Lower lobe of right lung (tissue), 2 donors: ENCODE measurements around the gene GLYR1. TPM values are rescaled to one million over a fixed set of nuclear protein-coding genes. Genes with fewer than 3 reads are reported as not detected.
A peak's percentile ranks its signal among the peaks of the same experiment; 100 is the strongest.

ENCODE experiments used
- ATAC-seq, 2 donors: fragments of 200-7000 bp; cut with Tn5 transposase; one replicate each; pipeline ENCODE4 v1.9.1; 2020 to 2022; ENCODE audit warnings: mild to moderate bottlenecking in 2 of 2, moderate library complexity in 2 of 2
- DNase-seq: peaks from one replicate; pipeline ENCODE4 v3.0.0-alpha.2; 2020
- H3K27ac ChIP-seq: fragments of 200-600 bp; one replicate; pipeline ENCODE4 v1.8.0; 2022
- H3K27me3 ChIP-seq: fragments of 200-600 bp; one replicate; pipeline ENCODE4 v1.8.0; 2022; ENCODE audit warnings: low read depth
- H3K36me3 ChIP-seq: fragments of 200-600 bp; one replicate; pipeline ENCODE4 v1.8.0; 2022; ENCODE audit warnings: mild to moderate bottlenecking
- H3K4me1 ChIP-seq: fragments of 200-600 bp; one replicate; pipeline ENCODE4 v1.8.0; 2022
- H3K4me3 ChIP-seq: fragments of 200-600 bp; one replicate; pipeline ENCODE4 v1.8.0; 2022; ENCODE audit warnings: mild to moderate bottlenecking
- H3K9me3 ChIP-seq: fragments of 200-600 bp; one replicate; pipeline ENCODE4 v1.8.0; 2022
- intact Hi-C: fragments of 100-400 bp; cut with DNase I; formaldehyde crosslinking; loops from one replicate; pipeline ENCODE4 v1.11.0; 2022
- total RNA-seq: library from RNA; stranded (reverse); fragmentation: NEBNext Ultra II Directional; extraction: Animal tissue kit (Norgen Biotek cat#: 25700); gene quantifications from one replicate; pipeline ENCODE4 v1.2.1, GENCODE V29; 2021
- TF ChIP-seq, protein P1 (sequence below): fragments of 200-600 bp; IDR thresholded peaks from one replicate; pipeline ENCODE4 v1.8.0; 2022; ENCODE audit warnings: antibody characterized with exemption, mild to moderate bottlenecking
- donor health status: DM: no; HTN: yes; CAD: no; lungs with severe emphysema.

The GLYR1 gene
- total RNA-seq, 1 donor from 2014 or later: 89.3 TPM

GRCh38 chr16:4846503-4846900 lies 586 bp downstream of the GLYR1 start:
- peak; percentile 50 to 64 for ATAC-seq
- intact Hi-C loops: no loop called here
- H3K9me3 ChIP-seq: no peaks in the 10 kb centered on the region

DNA sequence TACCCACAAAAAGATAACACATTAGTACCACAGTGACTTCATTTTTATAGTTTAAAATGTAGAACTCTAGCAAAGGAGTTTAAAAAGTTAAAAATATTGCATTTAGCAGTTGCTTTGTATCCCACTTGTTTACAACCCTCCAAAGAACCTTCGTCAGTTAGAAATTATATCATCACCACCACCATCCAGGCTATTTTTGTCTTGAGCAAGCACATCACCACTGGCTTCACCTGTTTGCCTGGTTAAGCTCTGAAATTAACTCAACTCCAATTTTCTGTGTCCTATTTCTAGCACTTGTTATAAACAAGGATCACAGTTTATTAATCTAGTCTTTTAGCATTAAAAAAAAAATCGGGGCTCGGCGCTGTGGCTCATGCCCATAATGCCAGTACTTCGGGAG lies 6.1 kb downstream of the GLYR1 start:
- Histone ChIP-seq H3K27me3 (no peaks in the 10 kb centered on the region), H3K36me3 (peaks cover 92% of the 10 kb centered on the region), H3K4me1 (peaks cover 13% of the 10 kb centered on the region), H3K9me3 (no peaks in the 10 kb centered on the region), H3K4me3 (no peak overlapping the region), H3K27ac (no peak overlapping the region)
- TF ChIP-seq, protein P1, sequence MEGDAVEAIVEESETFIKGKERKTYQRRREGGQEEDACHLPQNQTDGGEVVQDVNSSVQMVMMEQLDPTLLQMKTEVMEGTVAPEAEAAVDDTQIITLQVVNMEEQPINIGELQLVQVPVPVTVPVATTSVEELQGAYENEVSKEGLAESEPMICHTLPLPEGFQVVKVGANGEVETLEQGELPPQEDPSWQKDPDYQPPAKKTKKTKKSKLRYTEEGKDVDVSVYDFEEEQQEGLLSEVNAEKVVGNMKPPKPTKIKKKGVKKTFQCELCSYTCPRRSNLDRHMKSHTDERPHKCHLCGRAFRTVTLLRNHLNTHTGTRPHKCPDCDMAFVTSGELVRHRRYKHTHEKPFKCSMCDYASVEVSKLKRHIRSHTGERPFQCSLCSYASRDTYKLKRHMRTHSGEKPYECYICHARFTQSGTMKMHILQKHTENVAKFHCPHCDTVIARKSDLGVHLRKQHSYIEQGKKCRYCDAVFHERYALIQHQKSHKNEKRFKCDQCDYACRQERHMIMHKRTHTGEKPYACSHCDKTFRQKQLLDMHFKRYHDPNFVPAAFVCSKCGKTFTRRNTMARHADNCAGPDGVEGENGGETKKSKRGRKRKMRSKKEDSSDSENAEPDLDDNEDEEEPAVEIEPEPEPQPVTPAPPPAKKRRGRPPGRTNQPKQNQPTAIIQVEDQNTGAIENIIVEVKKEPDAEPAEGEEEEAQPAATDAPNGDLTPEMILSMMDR: no peak
- DNase-seq: no peak
- ATAC-seq: no peak
- intact Hi-C loops: no loop called here

More at GRCh38 chr16:4846503-4846900, 586 bp downstream of the GLYR1 start:
- peaks cover 37% of the 10 kb centered on the region for H3K36me3 ChIP-seq
- TF ChIP-seq, protein P1: no peak
- no peaks in the 10 kb centered on the region for H3K27me3 ChIP-seq
- peak overlapping the region; percentile 97 for H3K27ac ChIP-seq
- peak overlapping the region; percentile 92 for H3K4me3 ChIP-seq
- peak; percentile 73 for DNase-seq
- H3K4me1 ChIP-seq: peaks cover 49% of the 10 kb centered on the region

DNA sequence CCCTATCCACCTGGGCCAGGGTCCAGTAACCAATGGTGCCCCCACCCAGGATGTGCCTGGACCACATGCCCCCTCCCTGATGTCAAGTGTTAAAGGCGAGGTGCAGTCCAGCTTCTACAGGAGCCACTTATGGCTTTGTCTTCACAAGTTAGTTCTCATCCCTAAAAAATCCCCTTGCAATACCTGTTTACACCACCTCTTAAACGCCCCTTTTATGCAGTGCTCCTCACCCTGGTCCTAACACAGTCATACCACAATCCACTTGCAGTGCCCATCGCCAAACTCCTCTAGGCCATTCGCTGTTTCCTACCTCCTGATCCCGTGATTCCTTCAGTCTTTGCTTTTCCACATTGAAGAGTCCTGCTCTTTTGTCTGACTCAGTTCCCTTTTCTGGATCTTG lies 7.1 kb downstream of the GLYR1 start:
- no peaks in the 10 kb centered on the region for H3K9me3 ChIP-seq
- ATAC-seq (no peak), DNase-seq (no peak)
- H3K27ac ChIP-seq: no peak overlapping the region
- intact Hi-C loops: no loop called here
- H3K27me3 ChIP-seq: no peaks in the 10 kb centered on the region
- TF ChIP-seq, protein P1: no peak
- H3K4me3 ChIP-seq: no peak overlapping the region
- peaks cover 100% of the 10 kb centered on the region for H3K36me3 ChIP-seq
- peaks cover 2% of the 10 kb centered on the region for H3K4me1 ChIP-seq

DNA sequence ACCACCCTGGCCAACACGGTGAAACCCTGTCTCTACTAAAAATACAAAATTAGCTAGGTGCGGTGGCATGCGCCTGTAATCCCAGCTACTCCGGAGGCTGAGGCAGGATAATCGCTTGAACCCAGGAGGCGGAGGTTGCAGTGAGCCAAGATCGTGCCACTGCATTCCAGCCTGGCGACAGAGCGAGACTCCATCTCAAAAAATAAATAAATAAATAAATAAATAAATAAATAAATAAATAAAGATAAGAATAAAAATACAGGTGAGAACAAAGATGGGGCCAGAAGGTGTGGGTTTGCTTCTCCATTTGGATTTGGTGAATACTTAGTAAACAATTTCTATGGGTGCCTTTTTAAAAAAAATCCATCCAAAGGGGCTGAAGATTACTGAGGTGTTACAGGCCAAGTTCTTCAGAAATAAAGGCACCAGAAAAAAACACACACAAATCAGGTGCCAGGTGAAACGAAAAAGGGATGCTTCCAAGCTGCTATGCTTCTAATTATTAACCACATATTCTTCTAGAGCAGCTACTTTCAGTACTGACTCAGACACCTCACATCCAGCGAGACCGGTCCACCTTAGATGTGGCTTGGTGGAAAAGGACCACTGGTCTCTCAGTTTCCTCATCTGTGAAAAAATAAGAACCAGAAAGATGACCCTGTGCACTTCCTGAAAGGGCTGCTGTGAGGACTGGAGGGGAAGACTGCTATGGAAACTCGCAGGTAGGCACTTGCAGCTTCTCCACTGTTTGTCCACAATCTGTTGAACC lies 9.2 kb downstream of the GLYR1 start:
- ATAC-seq: no peak
- no peaks in the 10 kb centered on the region for H3K27me3 ChIP-seq
- H3K36me3 ChIP-seq: peaks cover 91% of the 10 kb centered on the region
- intact Hi-C loops: no loop called here
- TF ChIP-seq, protein P1: no peak
- no peak overlapping the region for H3K4me3 ChIP-seq
- H3K9me3 ChIP-seq: no peaks in the 10 kb centered on the region
- H3K4me1 ChIP-seq: no peaks in the 10 kb centered on the region
- no peak for DNase-seq
- no peak overlapping the region for H3K27ac ChIP-seq

DNA sequence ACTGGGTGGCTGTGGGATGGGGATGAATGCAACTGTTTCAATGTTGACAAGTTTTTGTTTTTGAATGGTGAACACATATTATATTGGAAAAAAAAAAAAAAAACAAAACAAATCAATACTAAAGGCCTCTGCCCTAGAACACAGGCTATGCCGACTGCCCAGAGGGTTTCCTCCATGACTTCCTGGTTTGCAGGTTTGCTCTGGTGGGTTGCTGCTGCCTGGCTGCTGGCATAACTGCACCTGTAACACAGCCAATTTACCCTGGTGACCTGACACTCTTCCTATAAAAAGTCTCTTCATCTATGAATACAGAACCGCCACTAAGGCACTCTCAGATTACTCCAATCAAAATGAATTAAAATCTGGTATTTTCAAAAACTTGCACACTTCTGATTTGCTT lies 10.4 kb downstream of the GLYR1 start:
- intact Hi-C loops: no loop called here
- no peak for ATAC-seq
- H3K36me3 ChIP-seq: peaks cover 91% of the 10 kb centered on the region

More for the DNA sequence above, 10.4 kb downstream of the GLYR1 start:
- no peaks in the 10 kb centered on the region for H3K9me3 ChIP-seq
- TF ChIP-seq, protein P1: no peak
- DNase-seq: no peak
- no peak overlapping the region for H3K27ac ChIP-seq
- no peaks in the 10 kb centered on the region for H3K4me1 ChIP-seq
- H3K4me3 ChIP-seq: no peak overlapping the region
- H3K27me3 ChIP-seq: no peaks in the 10 kb centered on the region
